GM21367 (cell line): ENCODE results near the gene MICALL2.

Experiments
- ATAC-seq: cut with Tn5 transposase; IDR thresholded peaks from one replicate; pipeline ENCODE4 v1.9.1; 2021; ENCODE audit not compliant: unreplicated experiment

MICALL2 gene

GRCh38 chr7:1434891-1435670 lies 24.2 kb downstream of the MICALL2 start:
- ATAC-seq: no peak

- no peak for ATAC-seq
Observed at GRCh38 chr7:1434165-1434718, 25.0 kb downstream of the MICALL2 start.

- ATAC-seq: no peak
Observed at GRCh38 chr7:1433128-1433920, 25.9 kb downstream of the MICALL2 start.

- ATAC-seq: no peak
Observed at GRCh38 chr7:1432411-1433082, 26.7 kb downstream of the MICALL2 start.

GRCh38 chr7:1431634-1432380 lies 27.5 kb downstream of the MICALL2 start:
- no peak for ATAC-seq

GRCh38 chr7:1431226-1431625 lies 28.0 kb downstream of the MICALL2 start:
- no peak for ATAC-seq

- no peak for ATAC-seq
Observed at GRCh38 chr7:1430056-1430845, 29.0 kb downstream of the MICALL2 start.

GRCh38 chr7:1428941-1429501 lies 30.2 kb downstream of the MICALL2 start:
- no peak for ATAC-seq

- ATAC-seq: no peak
Observed at GRCh38 chr7:1427064-1427657, 32.1 kb downstream of the MICALL2 start.

GRCh38 chr7:1426474-1426873 lies 32.8 kb downstream of the MICALL2 start:
- ATAC-seq: no peak

GRCh38 chr7:1425292-1426136 lies 33.8 kb downstream of the MICALL2 start:
- no peak for ATAC-seq

- no peak for ATAC-seq
Observed at GRCh38 chr7:1424041-1424440, 35.2 kb downstream of the MICALL2 start.

GRCh38 chr7:1423264-1423811 lies 35.9 kb downstream of the MICALL2 start:
- no peak for ATAC-seq

GRCh38 chr7:1422512-1423263 lies 36.6 kb downstream of the MICALL2 start:
- no peak for ATAC-seq

- ATAC-seq: no peak
Observed at GRCh38 chr7:1421946-1422345, 37.3 kb downstream of the MICALL2 start.

GRCh38 chr7:1421020-1421790 lies 38.1 kb downstream of the MICALL2 start:
- no peak for ATAC-seq

- ATAC-seq: no peak
Observed at GRCh38 chr7:1419688-1420087, 39.6 kb downstream of the MICALL2 start.
